Rectal smooth muscle tissue (tissue), 1 donor: Measurements from ENCODE around the gene CCNDBP1.
"Not testable (repeated sequence)": the region's sequence is repeated elsewhere in the genome, so short reads cannot be mapped to it uniquely, and the experiment has no call there.

Experiments used
- H3K27ac ChIP-seq: one replicate; pipeline ENCODE4 v1.7.0; 2013; ENCODE audit warnings: low read depth, low read length, inconsistent platforms
- H3K27me3 ChIP-seq: one replicate; pipeline ENCODE4 v1.7.0; 2013; ENCODE audit warnings: low read length; ENCODE audit not compliant: control insufficient read depth, insufficient read depth
- H3K36me3 ChIP-seq: one replicate; pipeline ENCODE4 v1.7.0; 2013; ENCODE audit warnings: low read length; ENCODE audit not compliant: control insufficient read depth, insufficient read depth
- H3K4me1 ChIP-seq: one replicate; pipeline ENCODE4 v1.7.0; 2013; ENCODE audit warnings: low read length; ENCODE audit not compliant: control insufficient read depth, insufficient read depth
- H3K4me3 ChIP-seq: one replicate; pipeline ENCODE4 v1.7.0; 2013; ENCODE audit warnings: low read length
- H3K9ac ChIP-seq: one replicate; pipeline ENCODE4 v1.7.0; 2013; ENCODE audit warnings: low read length

CCNDBP1 gene

GRCh38 chr15:43175656-43176309 is 9.4 kb upstream of the CCNDBP1 start:
- H3K27me3 ChIP-seq, H3K27ac ChIP-seq, H3K4me1 ChIP-seq, H3K4me3 ChIP-seq, H3K9ac ChIP-seq: not testable (repeated sequence)
- H3K36me3 ChIP-seq, result peaks cover 11% of the 10 kb centered on the region

DNA sequence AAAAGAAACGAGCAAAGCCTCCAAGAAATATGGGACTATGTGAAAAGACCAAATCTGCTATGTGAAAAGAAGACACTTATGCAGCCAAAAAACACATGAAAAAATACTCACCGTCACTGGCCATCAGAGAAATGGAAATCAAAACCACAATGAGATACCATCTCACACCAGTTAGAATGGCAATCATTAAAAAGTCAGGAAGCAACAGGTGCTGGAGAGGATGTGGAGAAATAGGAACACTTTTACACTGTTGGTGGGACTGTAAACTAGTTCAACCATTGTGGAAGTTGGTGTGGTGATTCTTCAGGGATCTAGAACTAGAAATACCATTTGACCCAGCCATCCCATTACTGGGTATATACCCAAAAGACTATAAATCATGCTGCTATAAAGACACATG is 8.1 kb upstream of the CCNDBP1 start:
- not testable (repeated sequence) for H3K9ac ChIP-seq, H3K4me1 ChIP-seq, H3K4me3 ChIP-seq, H3K27ac ChIP-seq, H3K27me3 ChIP-seq
- H3K36me3 ChIP-seq, result peaks cover 11% of the 10 kb centered on the region

DNA sequence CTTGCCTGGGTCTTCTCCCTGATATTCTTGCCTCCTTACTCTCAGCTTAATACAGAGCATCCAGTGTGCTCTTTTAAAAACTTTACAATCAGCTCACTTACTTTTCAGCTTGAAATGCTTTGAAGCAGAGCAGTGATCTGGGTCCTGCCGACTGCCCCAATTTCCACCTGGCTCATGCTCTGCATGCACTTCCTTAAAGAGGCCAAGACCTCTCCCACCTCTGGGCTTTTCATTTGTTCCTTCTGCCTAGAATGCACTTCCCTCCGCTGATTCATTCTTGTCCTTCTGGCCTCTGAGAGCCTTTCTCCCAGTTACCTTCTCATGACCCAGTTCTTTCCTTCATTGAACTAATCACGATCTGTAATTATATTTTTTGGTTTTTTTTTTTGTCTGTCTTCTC is 1.9 kb upstream of the CCNDBP1 start:
- peaks cover 7% of the 10 kb centered on the region for H3K36me3 ChIP-seq
- no peaks in the 10 kb centered on the region for H3K27me3 ChIP-seq
- H3K4me3 ChIP-seq, result no peak overlapping the region
- H3K27ac ChIP-seq, result no peak overlapping the region
- no peak overlapping the region for H3K9ac ChIP-seq
- peaks cover 3% of the 10 kb centered on the region for H3K4me1 ChIP-seq

DNA sequence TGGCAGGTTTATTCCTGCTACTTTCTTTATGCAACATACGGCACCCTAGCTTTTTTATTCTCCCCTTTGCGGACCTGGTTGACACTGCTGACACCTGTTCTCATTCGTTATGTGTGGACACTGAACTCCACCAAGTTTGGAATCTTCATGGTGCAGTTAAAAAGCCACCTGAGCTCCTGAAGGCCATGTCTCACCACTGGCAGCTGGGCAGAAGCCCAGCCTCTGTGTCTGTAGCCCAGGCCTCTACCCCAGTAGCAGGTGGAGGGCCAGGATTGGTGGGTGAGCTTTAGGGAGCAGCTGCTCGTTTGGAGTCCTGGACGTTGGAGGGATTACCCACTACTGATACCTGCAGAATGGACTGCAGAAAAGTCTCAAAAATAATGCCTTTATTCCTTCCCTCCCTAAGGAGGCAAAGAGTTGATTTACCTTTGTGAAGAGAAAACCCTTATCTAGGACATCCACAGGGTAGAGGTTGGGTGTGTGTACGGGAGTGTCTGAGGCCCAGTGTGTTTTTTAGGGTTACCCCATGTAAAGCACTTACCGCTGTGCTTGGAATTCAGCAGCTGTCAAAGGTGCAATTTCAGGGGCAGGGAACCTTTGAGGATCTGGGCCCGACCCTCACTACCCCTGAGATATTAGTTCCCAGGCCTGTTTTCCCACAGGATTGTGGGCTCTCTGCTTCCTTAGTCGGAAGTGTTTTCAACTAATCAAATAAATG is 637 bp upstream of the CCNDBP1 start:
- Histone ChIP-seq H3K9ac (no peak overlapping the region), H3K27me3 (no peaks in the 10 kb centered on the region), H3K4me3 (peak overlapping the region; percentile 99), H3K4me1 (peaks cover 3% of the 10 kb centered on the region), H3K36me3 (peaks cover 8% of the 10 kb centered on the region), H3K27ac (peak overlapping the region; percentile 76)

DNA sequence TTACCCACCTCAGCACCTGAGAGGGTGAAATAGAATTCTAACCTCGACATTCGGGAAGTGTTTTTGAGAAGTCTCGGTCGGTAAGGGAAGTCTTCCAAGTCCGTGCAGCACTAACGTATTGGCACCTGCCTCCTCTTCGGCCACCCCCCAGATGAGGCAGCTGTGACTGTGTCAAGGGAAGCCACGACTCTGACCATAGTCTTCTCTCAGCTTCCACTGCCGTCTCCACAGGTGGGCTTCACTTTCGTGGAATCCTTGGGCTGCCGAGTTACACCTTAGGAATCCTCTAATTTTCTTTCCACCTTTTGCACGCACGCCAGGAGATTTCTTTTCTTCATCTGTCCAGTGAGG is 775 bp downstream of the CCNDBP1 start:
- Histone ChIP-seq H3K27me3 (no peaks in the 10 kb centered on the region), H3K36me3 (peaks cover 20% of the 10 kb centered on the region), H3K4me1 (peaks cover 3% of the 10 kb centered on the region)

DNA sequence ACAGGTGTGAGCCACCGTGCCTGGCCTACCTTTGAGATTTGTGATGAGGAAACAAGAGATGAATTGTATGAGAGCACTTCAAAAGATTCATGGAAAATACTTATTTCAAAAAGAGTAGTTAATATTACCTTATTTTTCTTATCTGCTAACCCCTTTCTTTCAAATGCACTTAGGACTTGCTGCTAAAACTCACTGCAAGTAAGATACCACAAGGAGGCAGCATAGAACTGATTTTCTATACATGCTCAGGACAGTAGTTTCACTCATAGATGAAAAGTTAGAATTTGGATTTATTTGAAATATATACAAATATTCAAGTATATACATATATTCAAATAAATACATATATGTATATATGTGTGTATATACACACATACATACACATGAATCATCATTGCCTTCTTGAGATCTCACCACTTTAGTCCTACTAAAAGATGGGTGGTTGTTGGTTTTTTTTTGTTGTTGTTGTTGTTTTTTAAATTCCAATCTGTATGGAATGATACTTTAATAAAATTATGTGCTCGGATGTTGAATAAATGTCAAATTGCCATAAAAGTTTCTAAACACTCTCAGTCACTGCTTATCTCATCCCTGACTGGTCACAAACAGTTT is 2.4 kb downstream of the CCNDBP1 start:
- Histone ChIP-seq H3K27me3 (no peaks in the 10 kb centered on the region), H3K36me3 (peaks cover 31% of the 10 kb centered on the region), H3K4me1 (peaks cover 3% of the 10 kb centered on the region), H3K4me3 (no peak overlapping the region), H3K27ac (no peak overlapping the region), H3K9ac (no peak overlapping the region)

More for the DNA sequence above, 775 bp downstream of the CCNDBP1 start:
- H3K4me3 ChIP-seq, result peak overlapping the region; percentile 99
- peak overlapping the region; percentile 87 for H3K9ac ChIP-seq
- peak overlapping the region; percentile 76 for H3K27ac ChIP-seq

DNA sequence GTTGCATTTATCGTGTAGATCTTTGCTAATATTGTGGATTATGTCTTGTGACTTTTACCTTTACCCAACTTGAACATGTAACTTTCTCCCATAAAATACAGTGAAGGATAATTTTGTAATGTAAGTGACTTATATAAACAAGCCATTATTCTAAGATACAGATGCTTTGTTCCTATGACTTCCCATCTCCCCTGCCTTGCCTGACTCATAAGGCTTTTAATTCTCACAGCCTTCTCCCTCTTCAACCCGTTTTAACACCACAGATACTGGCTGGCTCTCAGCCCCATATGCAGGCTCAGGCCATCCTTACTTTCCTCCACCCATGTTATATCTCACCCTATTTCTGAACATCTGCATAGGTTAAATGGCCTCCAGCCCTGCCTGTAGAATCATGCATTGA is 4.1 kb downstream of the CCNDBP1 start:
- Histone ChIP-seq H3K4me3 (no peak overlapping the region), H3K36me3 (peaks cover 31% of the 10 kb centered on the region), H3K9ac (no peak overlapping the region), H3K4me1 (peaks cover 3% of the 10 kb centered on the region), H3K27me3 (no peaks in the 10 kb centered on the region), H3K27ac (no peak overlapping the region)

DNA sequence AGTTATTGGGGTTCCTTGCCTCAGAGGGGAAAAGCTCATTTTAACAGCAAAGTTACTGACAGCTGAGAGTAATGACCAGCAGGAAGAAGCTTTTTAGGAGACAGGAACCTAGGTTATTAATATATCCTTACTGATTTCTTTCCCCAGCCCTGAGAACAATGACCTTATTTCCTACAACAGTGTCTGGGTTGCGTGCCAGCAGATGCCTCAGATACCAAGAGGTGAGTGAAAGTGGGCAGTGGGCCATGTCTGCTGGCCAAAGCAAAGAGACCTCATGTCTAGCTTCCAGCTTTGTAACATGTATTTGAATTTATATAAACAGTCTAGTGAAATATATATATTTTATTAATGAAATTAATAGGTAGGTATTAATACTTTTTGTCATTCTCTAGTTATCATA is 5.0 kb downstream of the CCNDBP1 start:
- Histone ChIP-seq H3K4me3 (no peak overlapping the region), H3K27ac (no peak overlapping the region), H3K4me1 (peaks cover 3% of the 10 kb centered on the region), H3K9ac (no peak overlapping the region), H3K27me3 (no peaks in the 10 kb centered on the region), H3K36me3 (peaks cover 34% of the 10 kb centered on the region)

- peaks cover 44% of the 10 kb centered on the region for H3K36me3 ChIP-seq
- H3K27ac ChIP-seq, result no peak overlapping the region
- no peak overlapping the region for H3K4me3 ChIP-seq
- H3K9ac ChIP-seq, result no peak overlapping the region
- no peaks in the 10 kb centered on the region for H3K27me3 ChIP-seq
- no peaks in the 10 kb centered on the region for H3K4me1 ChIP-seq
These were observed 8.5 kb downstream of the CCNDBP1 start for GRCh38 chr15:43193710-43194109.

GRCh38 chr15:43194795-43195194 is 9.6 kb downstream of the CCNDBP1 start:
- H3K9ac ChIP-seq, result no peak overlapping the region
- no peaks in the 10 kb centered on the region for H3K4me1 ChIP-seq
- no peaks in the 10 kb centered on the region for H3K27me3 ChIP-seq
- no peak overlapping the region for H3K4me3 ChIP-seq
- H3K36me3 ChIP-seq, result peaks cover 39% of the 10 kb centered on the region
- H3K27ac ChIP-seq, result no peak overlapping the region

DNA sequence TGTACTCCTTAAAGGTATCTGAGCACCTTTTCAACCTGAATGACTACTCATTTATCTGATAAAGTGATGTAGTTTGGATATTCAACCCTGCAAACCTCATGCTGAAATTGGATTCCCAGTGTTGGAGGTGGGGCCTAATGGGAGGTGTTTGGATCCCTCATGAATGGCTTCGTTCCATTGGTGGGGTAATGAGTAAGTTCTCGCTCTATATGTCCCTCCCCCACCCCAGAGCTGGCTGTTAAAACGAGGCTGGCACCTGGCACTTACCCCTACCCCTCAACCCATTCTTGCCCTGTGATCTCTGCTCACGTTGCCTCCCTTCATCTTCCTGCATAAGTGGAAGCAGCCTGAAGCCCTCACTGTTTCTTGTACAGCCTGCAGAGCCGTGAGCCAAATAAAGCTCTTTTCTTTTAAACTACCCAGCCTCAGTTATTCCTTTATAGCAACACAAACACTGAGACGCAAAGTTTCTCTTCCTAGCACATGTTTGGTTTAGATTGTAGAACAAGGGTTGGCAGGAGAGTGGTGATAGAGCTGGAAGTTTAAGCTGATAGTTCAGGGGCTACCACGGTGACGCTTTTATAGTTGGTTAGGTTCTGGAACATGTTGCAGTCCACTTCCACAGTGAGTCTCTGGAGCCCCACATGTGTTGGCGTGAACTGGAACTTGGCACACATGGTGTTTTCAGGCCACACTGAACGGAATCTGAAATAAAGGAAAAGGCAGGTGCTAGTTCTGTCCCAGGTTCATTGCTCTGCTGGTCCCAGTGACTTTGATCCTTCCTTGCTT is 11.8 kb downstream of the CCNDBP1 start:
- Histone ChIP-seq H3K27ac (no peak overlapping the region), H3K4me3 (no peak overlapping the region), H3K4me1 (no peaks in the 10 kb centered on the region), H3K27me3 (no peaks in the 10 kb centered on the region), H3K36me3 (peaks cover 22% of the 10 kb centered on the region), H3K9ac (no peak overlapping the region)

DNA sequence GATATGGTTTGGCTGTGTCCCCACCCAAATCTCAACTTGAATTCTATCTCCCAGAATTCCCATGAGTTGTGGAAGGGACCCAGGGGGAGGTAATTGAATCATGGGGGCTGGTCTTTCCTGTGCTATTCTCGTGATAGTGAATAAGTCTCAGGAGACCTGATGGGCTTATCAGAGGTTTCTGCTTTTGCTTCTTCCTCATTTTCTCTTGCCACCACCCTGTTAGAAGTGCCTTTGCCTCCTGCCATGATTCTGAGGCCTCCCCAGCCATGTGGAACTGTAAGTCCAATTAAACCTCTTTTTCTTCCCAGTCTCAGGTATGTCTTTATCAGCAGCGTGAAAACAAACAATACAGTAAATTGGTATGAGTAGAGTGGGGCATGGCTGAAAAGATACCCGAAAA is 12.6 kb downstream of the CCNDBP1 start:
- H3K4me1 ChIP-seq, H3K27me3 ChIP-seq, H3K9ac ChIP-seq, H3K27ac ChIP-seq, H3K4me3 ChIP-seq: not testable (repeated sequence)
- H3K36me3 ChIP-seq, result peaks cover 16% of the 10 kb centered on the region
